ENCODE measurements around the gene CCDC178. TPM values are rescaled to one million over a fixed set of nuclear protein-coding genes. Genes with fewer than 3 reads are reported as not detected.
A peak's percentile ranks its signal among the peaks of the same experiment; 100 is the strongest.

CCDC178 gene
- total and polyA plus RNA-seq, 2 donors (not counting 1 experiment from before 2014, with no cell fraction given): 0.17 TPM; not detected in 1

DNA sequence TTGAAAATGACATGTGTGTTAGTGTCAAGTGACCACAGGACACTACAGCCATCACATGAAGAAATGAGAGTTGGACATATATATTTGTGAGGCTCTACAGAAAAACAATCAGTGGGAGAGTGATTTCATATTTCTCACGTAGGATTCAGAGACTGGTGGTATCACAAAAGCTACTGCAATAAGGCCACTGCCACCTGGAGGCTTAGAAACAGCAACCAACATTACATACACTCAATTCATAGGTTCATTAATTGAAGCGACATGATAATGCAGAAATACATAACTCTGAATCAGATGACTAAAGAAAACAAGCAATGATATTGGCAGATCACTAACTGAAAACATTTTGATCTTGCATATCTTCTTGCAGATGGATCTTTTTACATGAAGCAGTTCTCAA, 419.6 kb downstream of the CCDC178 start:
- H3K79me2 ChIP-seq (ENCODE audit: control insufficient read depth, insufficient read depth, low read length): no peaks in the 10 kb centered on the region
- no peaks in the 10 kb centered on the region for H3K27me3 ChIP-seq (ENCODE audit: control insufficient read depth, insufficient read depth, low read length)
- no peaks in the 10 kb centered on the region for H4K20me1 ChIP-seq (ENCODE audit: control insufficient read depth, extremely low read depth, insufficient read depth, low read length)
- no peaks in the 10 kb centered on the region for H3K36me3 ChIP-seq (ENCODE audit: control insufficient read depth, insufficient read depth, low read length)
- H3K4me3 ChIP-seq (replicated peaks in 1 of 4; ENCODE audit: control extremely low read depth in 1 of 4, insufficient read depth in 1 of 4, low read depth in 3 of 4, low read length in 4 of 4): no peak overlapping the region
- no peak overlapping the region for H3K27ac ChIP-seq (ENCODE audit: insufficient read depth, low read length)
- H3K9ac ChIP-seq (ENCODE audit: insufficient read depth, low read length): no peak overlapping the region
- H3K4me2 ChIP-seq (ENCODE audit: extremely low read depth, insufficient read depth, low read length): no peak overlapping the region
- no peaks in the 10 kb centered on the region for H3K9me3 ChIP-seq (ENCODE audit: control insufficient read depth, insufficient read depth, low read depth, low read length)
- H2AFZ ChIP-seq (ENCODE audit: low read length): no peak overlapping the region
- DNase-seq (ENCODE audit: low read depth in 2 of 2): no peak
- TF ChIP-seq EZH2 (IDR thresholded peaks at IDR 0.05; ENCODE audit: low read length, missing control alignments) (no peak), CTCF (conservative IDR thresholded peaks at IDR 0.05 in 1 of 2, IDR thresholded peaks at IDR 0.05 in 1 of 2; ENCODE audit: low read depth in 1 of 2, low read length in 2 of 2) (no peak)
- H3K4me1 ChIP-seq (ENCODE audit: control insufficient read depth, extremely low read depth, insufficient read depth, low read length): no peaks in the 10 kb centered on the region

DNA sequence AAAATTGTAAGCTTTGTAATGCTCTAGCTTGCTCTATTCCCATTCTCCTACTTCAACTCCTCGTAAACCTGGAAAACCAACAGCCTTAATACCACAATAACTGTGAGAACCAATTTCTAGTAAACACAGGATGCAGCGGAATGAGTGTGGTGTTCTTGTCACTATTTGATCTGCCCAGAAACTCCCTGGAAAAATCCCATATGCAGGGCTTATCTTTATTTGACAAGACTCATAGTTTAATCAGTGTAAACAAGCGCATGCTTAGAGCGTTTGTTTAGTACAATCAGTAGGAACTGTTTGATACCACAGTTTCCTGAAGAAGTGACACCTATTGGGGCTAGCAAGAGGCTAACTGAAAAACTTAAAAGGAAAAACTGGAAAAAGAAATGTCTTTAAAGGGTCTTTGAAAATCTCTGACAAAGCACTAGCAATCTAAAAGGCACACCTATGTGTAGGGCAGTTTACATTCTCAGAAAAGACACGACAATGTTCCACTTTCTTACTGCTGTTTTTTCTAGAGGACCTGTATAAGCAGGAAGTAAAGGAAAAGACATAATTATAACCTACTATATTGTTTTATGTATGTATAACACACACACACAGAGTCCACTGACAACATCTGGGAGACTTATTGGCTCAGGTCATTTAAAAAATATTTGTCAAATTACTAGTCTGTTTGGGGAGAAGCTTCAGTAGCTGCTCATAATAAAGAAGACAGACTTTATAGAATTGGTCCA, 426.3 kb downstream of the CCDC178 start:
- H3K79me2 ChIP-seq (ENCODE audit: control insufficient read depth, insufficient read depth, low read length): no peaks in the 10 kb centered on the region
- no peak overlapping the region for H3K9ac ChIP-seq (ENCODE audit: insufficient read depth, low read length)
- H3K27ac ChIP-seq (ENCODE audit: insufficient read depth, low read length): no peak overlapping the region

DNA sequence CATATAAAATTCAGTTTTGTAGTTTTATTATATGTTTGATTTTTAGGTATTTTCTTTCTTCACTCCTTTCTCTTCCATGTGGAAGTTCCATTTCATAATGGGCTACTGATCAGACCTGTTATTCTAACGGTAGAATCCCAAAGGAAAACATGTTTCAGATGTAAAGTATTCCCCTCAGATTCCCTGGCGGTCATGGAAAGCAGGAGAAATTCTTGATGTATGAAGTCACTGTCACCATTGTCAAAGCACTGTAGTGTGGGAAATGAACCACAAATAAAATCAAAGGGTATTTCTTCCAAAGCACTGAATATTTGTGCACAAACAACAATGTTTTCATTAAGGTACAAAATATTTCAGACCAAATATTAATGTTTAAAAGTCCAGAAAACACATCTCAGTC, 430.4 kb downstream of the CCDC178 start:
- H3K9ac ChIP-seq (ENCODE audit: insufficient read depth, low read length): no peak overlapping the region
- H3K27ac ChIP-seq (ENCODE audit: insufficient read depth, low read length): no peak overlapping the region
- no peaks in the 10 kb centered on the region for H3K36me3 ChIP-seq (ENCODE audit: control insufficient read depth, insufficient read depth, low read length)
- H3K4me3 ChIP-seq (replicated peaks in 1 of 4; ENCODE audit: control extremely low read depth in 1 of 4, insufficient read depth in 1 of 4, low read depth in 3 of 4, low read length in 4 of 4): no peak overlapping the region
- no peaks in the 10 kb centered on the region for H4K20me1 ChIP-seq (ENCODE audit: control insufficient read depth, extremely low read depth, insufficient read depth, low read length)
- no peaks in the 10 kb centered on the region for H3K4me1 ChIP-seq (ENCODE audit: control insufficient read depth, extremely low read depth, insufficient read depth, low read length)
- peak in 1 of 2 donors; percentile 69 for DNase-seq (ENCODE audit: low read depth in 2 of 2)
- TF ChIP-seq CTCF (conservative IDR thresholded peaks at IDR 0.05 in 1 of 2, IDR thresholded peaks at IDR 0.05 in 1 of 2; ENCODE audit: low read depth in 1 of 2, low read length in 2 of 2) (no peak), EZH2 (IDR thresholded peaks at IDR 0.05; ENCODE audit: low read length, missing control alignments) (no peak)
- no peaks in the 10 kb centered on the region for H3K27me3 ChIP-seq (ENCODE audit: control insufficient read depth, insufficient read depth, low read length)
- no peak overlapping the region for H3K4me2 ChIP-seq (ENCODE audit: extremely low read depth, insufficient read depth, low read length)
- H2AFZ ChIP-seq (ENCODE audit: low read length): no peak overlapping the region
- no peaks in the 10 kb centered on the region for H3K79me2 ChIP-seq (ENCODE audit: control insufficient read depth, insufficient read depth, low read length)
- no peaks in the 10 kb centered on the region for H3K9me3 ChIP-seq (ENCODE audit: control insufficient read depth, insufficient read depth, low read depth, low read length)

More for the DNA sequence above, 426.3 kb downstream of the CCDC178 start:
- Histone ChIP-seq H4K20me1 (ENCODE audit: control insufficient read depth, extremely low read depth, insufficient read depth, low read length) (no peaks in the 10 kb centered on the region), H3K4me2 (ENCODE audit: extremely low read depth, insufficient read depth, low read length) (no peak overlapping the region), H3K4me1 (ENCODE audit: control insufficient read depth, extremely low read depth, insufficient read depth, low read length) (no peaks in the 10 kb centered on the region), H3K27me3 (ENCODE audit: control insufficient read depth, insufficient read depth, low read length) (no peaks in the 10 kb centered on the region), H3K36me3 (ENCODE audit: control insufficient read depth, insufficient read depth, low read length) (no peaks in the 10 kb centered on the region), H3K9me3 (ENCODE audit: control insufficient read depth, insufficient read depth, low read depth, low read length) (no peaks in the 10 kb centered on the region), H2AFZ (ENCODE audit: low read length) (no peak overlapping the region), H3K4me3 (replicated peaks in 1 of 4; ENCODE audit: control extremely low read depth in 1 of 4, insufficient read depth in 1 of 4, low read depth in 3 of 4, low read length in 4 of 4) (no peak overlapping the region)
- no peak for DNase-seq (ENCODE audit: low read depth in 2 of 2)
- TF ChIP-seq EZH2 (IDR thresholded peaks at IDR 0.05; ENCODE audit: low read length, missing control alignments) (no peak), CTCF (conservative IDR thresholded peaks at IDR 0.05 in 1 of 2, IDR thresholded peaks at IDR 0.05 in 1 of 2; ENCODE audit: low read depth in 1 of 2, low read length in 2 of 2) (no peak)
